ENCODE measurements around the gene NRIP1. TPM values are rescaled to one million over a fixed set of nuclear protein-coding genes. Genes with fewer than 3 reads are reported as not detected.

Gene NRIP1
- total RNA-seq, 1 experiment from 2014 or later, result 19.1 TPM

GRCh38 chr21:15077529-15078145 is 12.8 kb upstream of the NRIP1 start:
- in situ Hi-C loops (cut with HindIII; ENCODE audit: low pct_unique_long_range_greater_than_20kb, low sequenced_read_pairs), result no loop called here
- H3K4me3 ChIP-seq (ENCODE audit: low read depth in 2 of 2, low read length in 2 of 2), result no peak overlapping the region
- no TSS peak for BruUV-seq (replicated peaks)
- DNase-seq (ENCODE audit: low read depth, low spot score) (no peak), ATAC-seq (no peak)
- intact Hi-C loops (cut with micrococcal nuclease; ENCODE audit: unreplicated experiment), result no loop called here
- TF ChIP-seq, protein P1, sequence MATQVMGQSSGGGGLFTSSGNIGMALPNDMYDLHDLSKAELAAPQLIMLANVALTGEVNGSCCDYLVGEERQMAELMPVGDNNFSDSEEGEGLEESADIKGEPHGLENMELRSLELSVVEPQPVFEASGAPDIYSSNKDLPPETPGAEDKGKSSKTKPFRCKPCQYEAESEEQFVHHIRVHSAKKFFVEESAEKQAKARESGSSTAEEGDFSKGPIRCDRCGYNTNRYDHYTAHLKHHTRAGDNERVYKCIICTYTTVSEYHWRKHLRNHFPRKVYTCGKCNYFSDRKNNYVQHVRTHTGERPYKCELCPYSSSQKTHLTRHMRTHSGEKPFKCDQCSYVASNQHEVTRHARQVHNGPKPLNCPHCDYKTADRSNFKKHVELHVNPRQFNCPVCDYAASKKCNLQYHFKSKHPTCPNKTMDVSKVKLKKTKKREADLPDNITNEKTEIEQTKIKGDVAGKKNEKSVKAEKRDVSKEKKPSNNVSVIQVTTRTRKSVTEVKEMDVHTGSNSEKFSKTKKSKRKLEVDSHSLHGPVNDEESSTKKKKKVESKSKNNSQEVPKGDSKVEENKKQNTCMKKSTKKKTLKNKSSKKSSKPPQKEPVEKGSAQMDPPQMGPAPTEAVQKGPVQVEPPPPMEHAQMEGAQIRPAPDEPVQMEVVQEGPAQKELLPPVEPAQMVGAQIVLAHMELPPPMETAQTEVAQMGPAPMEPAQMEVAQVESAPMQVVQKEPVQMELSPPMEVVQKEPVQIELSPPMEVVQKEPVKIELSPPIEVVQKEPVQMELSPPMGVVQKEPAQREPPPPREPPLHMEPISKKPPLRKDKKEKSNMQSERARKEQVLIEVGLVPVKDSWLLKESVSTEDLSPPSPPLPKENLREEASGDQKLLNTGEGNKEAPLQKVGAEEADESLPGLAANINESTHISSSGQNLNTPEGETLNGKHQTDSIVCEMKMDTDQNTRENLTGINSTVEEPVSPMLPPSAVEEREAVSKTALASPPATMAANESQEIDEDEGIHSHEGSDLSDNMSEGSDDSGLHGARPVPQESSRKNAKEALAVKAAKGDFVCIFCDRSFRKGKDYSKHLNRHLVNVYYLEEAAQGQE (IDR thresholded peaks at IDR 0.05; ENCODE audit: insufficient read depth in 1 of 2, low read depth in 2 of 2, low read length in 1 of 2), result no peak
- TF ChIP-seq POLR2AphosphoS5 (IDR thresholded peaks at IDR 0.05; ENCODE audit: low read depth, low read length), result no peak
- no peaks in the 10 kb centered on the region for H3K9me3 ChIP-seq (ENCODE audit: control insufficient read depth, insufficient read depth, low read depth, low read length)
- H3K4me1 ChIP-seq (ENCODE audit: control insufficient read depth, insufficient read depth, low read length), result no peaks in the 10 kb centered on the region
- no peaks in the 10 kb centered on the region for H3K36me3 ChIP-seq (ENCODE audit: control insufficient read depth, insufficient read depth, low read length)
- ChIA-PET CTCF (no interaction called here), POLR2A (no interaction called here)
- no peaks in the 10 kb centered on the region for H3K27me3 ChIP-seq (ENCODE audit: control insufficient read depth, insufficient read depth, low read length)
- no peak overlapping the region for H3K27ac ChIP-seq (ENCODE audit: low read length)

- Histone ChIP-seq H3K9me3 (ENCODE audit: control insufficient read depth, insufficient read depth, low read depth, low read length) (no peaks in the 10 kb centered on the region), H3K27ac (ENCODE audit: low read length) (no peak overlapping the region), H3K36me3 (ENCODE audit: control insufficient read depth, insufficient read depth, low read length) (no peaks in the 10 kb centered on the region), H3K4me3 (ENCODE audit: low read depth in 2 of 2, low read length in 2 of 2) (no peak overlapping the region), H3K27me3 (ENCODE audit: control insufficient read depth, insufficient read depth, low read length) (no peaks in the 10 kb centered on the region), H3K4me1 (ENCODE audit: control insufficient read depth, insufficient read depth, low read length) (no peaks in the 10 kb centered on the region)
- POLR2A ChIA-PET, result no interaction called here
- ATAC-seq, result no peak
- CTCF ChIA-PET, result no interaction called here
- intact Hi-C loops (cut with micrococcal nuclease; ENCODE audit: unreplicated experiment) (no loop called here), in situ Hi-C loops (cut with HindIII; ENCODE audit: low pct_unique_long_range_greater_than_20kb, low sequenced_read_pairs) (no loop called here)
- no TSS peak for BruUV-seq (replicated peaks)
- no peak for DNase-seq (ENCODE audit: low read depth, low spot score)
- no peak for TF ChIP-seq SIN3A (IDR thresholded peaks at IDR 0.05; ENCODE audit: borderline replicate concordance, insufficient read depth, low read depth, low read length)
- no peak for TF ChIP-seq POLR2AphosphoS5 (IDR thresholded peaks at IDR 0.05; ENCODE audit: low read depth, low read length)
- TF ChIP-seq, protein P1 (IDR thresholded peaks at IDR 0.05; ENCODE audit: insufficient read depth in 1 of 2, low read depth in 2 of 2, low read length in 1 of 2), result no peak
- TF ChIP-seq TCF7L2 (IDR thresholded peaks at IDR 0.05; ENCODE audit: low read depth, low read length), result no peak
- TF ChIP-seq, protein P2, sequence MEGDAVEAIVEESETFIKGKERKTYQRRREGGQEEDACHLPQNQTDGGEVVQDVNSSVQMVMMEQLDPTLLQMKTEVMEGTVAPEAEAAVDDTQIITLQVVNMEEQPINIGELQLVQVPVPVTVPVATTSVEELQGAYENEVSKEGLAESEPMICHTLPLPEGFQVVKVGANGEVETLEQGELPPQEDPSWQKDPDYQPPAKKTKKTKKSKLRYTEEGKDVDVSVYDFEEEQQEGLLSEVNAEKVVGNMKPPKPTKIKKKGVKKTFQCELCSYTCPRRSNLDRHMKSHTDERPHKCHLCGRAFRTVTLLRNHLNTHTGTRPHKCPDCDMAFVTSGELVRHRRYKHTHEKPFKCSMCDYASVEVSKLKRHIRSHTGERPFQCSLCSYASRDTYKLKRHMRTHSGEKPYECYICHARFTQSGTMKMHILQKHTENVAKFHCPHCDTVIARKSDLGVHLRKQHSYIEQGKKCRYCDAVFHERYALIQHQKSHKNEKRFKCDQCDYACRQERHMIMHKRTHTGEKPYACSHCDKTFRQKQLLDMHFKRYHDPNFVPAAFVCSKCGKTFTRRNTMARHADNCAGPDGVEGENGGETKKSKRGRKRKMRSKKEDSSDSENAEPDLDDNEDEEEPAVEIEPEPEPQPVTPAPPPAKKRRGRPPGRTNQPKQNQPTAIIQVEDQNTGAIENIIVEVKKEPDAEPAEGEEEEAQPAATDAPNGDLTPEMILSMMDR (IDR thresholded peaks at IDR 0.05), result no peak
Observed at GRCh38 chr21:15076730-15077129, 11.9 kb upstream of the NRIP1 start.
